ENCODE measurements around the gene NEK10. TPM values are rescaled to one million over a fixed set of nuclear protein-coding genes. Genes with fewer than 3 reads are reported as not detected.
A peak's percentile ranks its signal among the peaks of the same experiment; 100 is the strongest.

Gene NEK10
- total RNA-seq, 1 donor from 2014 or later: 3.3 TPM

DNA sequence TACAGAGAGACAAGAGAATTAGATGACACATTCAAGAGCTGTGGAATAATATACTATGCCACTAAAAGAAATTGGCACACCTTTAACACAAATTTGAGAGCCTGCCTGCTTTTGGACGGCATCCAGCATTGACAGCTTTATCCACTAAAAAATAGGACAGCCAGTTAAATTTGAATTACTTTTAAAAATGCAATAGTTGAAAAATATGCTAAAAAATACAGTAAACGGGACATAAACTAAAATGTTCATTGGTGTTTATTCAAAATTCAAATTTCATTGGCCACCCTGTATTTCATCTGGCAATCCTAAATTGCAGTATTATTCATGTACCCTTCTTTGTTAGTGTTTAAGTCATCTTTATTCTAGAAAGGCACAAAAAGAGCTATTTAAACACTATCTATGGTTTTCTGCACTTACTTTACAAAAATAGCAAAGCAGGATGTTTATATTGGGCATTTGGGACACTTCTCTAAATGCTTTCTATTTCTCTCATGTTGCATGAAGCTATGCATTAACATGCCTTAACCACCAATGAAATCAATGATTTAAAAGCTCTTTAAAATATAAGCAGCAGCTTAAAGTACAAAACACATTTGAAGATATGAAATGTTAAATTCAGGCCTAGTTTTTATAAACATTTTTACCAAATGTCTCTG is 160.1 kb downstream of the NEK10 start:
- no peak overlapping the region for H3K4me3 Mint-ChIP-seq (ENCODE audit: low read depth)
- no peaks in the 10 kb centered on the region for H3K36me3 Mint-ChIP-seq (ENCODE audit: insufficient read depth)
- H3K9me3 Mint-ChIP-seq (ENCODE audit: low read depth): peaks cover 4% of the 10 kb centered on the region
- H3K4me1 Mint-ChIP-seq (ENCODE audit: low read depth): no peaks in the 10 kb centered on the region
- H3K27me3 Mint-ChIP-seq: no peaks in the 10 kb centered on the region
- H3K27ac Mint-ChIP-seq: no peak overlapping the region
- TF ChIP-seq, protein P1, sequence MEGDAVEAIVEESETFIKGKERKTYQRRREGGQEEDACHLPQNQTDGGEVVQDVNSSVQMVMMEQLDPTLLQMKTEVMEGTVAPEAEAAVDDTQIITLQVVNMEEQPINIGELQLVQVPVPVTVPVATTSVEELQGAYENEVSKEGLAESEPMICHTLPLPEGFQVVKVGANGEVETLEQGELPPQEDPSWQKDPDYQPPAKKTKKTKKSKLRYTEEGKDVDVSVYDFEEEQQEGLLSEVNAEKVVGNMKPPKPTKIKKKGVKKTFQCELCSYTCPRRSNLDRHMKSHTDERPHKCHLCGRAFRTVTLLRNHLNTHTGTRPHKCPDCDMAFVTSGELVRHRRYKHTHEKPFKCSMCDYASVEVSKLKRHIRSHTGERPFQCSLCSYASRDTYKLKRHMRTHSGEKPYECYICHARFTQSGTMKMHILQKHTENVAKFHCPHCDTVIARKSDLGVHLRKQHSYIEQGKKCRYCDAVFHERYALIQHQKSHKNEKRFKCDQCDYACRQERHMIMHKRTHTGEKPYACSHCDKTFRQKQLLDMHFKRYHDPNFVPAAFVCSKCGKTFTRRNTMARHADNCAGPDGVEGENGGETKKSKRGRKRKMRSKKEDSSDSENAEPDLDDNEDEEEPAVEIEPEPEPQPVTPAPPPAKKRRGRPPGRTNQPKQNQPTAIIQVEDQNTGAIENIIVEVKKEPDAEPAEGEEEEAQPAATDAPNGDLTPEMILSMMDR (IDR thresholded peaks at IDR 0.05; ENCODE audit: unreplicated experiment): no peak
- no peak for DNase-seq (ENCODE audit: low spot score, unreplicated experiment)

DNA sequence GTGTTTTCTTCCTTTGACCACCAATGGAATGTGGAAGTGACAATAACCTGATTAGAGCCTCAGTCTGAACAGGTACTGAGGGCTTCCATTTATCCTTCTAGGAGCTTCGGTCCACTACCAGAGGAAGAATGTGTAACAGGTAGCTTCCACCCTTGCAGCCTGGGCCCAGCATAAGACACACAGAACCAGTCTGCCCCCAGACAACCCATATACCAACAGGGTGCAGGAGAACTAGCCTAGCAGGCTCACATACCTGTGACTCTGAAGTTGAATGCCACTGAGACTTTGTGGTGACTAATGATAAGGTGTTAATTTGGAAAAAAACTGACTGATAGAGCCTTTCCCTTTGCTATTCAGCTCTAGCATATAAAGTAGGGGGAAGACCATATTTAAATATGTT is 166.2 kb downstream of the NEK10 start:
- Mint-ChIP-seq H3K4me1 (ENCODE audit: low read depth) (peaks cover 5% of the 10 kb centered on the region), H3K27me3 (no peaks in the 10 kb centered on the region), H3K4me3 (ENCODE audit: low read depth) (no peak overlapping the region), H3K9me3 (ENCODE audit: low read depth) (peaks cover 9% of the 10 kb centered on the region), H3K36me3 (ENCODE audit: insufficient read depth) (peaks cover 1% of the 10 kb centered on the region), H3K27ac (no peak overlapping the region)
- TF ChIP-seq, protein P1 (IDR thresholded peaks at IDR 0.05; ENCODE audit: unreplicated experiment): no peak
- DNase-seq (ENCODE audit: low spot score, unreplicated experiment): no peak

DNA sequence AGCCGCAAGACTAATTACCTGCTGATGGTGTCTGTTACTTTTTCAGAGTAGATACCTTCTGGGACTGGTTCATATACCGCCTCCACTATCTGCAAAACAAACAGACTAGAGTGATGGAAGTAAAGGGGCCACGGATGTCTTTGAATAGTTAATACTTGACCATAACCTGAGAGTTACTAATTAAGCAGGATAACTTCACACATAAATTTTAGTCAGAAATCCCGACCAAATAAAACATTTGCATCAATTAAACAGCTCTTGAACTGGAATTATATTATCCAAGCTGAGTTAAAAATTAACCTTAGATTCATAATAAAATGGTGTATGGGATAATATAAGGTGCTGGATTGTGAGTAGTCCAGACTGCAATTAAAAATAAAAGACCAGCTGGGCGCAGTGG is 167.7 kb downstream of the NEK10 start:
- TF ChIP-seq, protein P1 (IDR thresholded peaks at IDR 0.05; ENCODE audit: unreplicated experiment): no peak
- DNase-seq (ENCODE audit: low spot score, unreplicated experiment): no peak
- Mint-ChIP-seq H3K4me3 (ENCODE audit: low read depth) (no peak overlapping the region), H3K27me3 (no peaks in the 10 kb centered on the region), H3K27ac (no peak overlapping the region), H3K9me3 (ENCODE audit: low read depth) (peaks cover 14% of the 10 kb centered on the region), H3K4me1 (ENCODE audit: low read depth) (peaks cover 5% of the 10 kb centered on the region), H3K36me3 (ENCODE audit: insufficient read depth) (peaks cover 1% of the 10 kb centered on the region)

DNA sequence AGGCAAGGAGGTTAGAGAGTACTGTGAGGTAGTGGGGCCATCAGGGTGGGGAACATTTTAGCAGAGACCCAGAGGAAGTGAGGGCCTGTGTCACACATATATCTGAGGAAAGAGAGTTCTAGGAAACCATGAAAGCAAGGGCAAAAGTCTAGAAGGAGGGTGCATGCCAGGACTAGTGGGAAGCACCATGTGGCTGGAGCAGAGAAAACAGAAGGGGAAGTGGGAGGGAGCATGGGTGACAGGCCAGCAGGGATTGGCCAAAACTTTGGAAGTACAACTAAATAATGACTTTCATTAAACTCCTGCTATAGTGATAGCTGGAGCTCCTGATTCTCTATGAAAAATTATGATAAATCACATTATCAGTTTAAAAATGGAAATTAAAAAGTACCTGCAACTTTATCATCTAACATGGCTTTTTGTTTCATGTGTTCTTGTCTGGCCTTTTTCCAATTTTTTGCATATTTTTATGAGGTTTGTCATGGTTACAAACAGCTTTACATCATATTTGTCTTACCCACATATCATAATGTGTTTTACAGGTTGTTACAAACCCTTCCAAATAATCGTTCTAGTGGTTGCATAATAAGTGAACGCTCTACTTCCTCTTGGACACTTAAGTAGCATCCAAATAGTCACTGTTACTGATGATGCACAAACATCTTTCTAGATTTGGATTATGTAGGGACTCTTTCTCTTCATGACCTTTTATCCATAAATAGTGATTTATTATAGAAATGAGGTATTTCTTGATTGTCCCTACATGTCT is 168.3 kb downstream of the NEK10 start:
- no peak overlapping the region for H3K4me3 Mint-ChIP-seq (ENCODE audit: low read depth)
- peaks cover 16% of the 10 kb centered on the region for H3K9me3 Mint-ChIP-seq (ENCODE audit: low read depth)
- DNase-seq (ENCODE audit: low spot score, unreplicated experiment): no peak
- TF ChIP-seq, protein P1 (IDR thresholded peaks at IDR 0.05; ENCODE audit: unreplicated experiment): no peak
- H3K27ac Mint-ChIP-seq: peak overlapping the region; percentile 46
- H3K4me1 Mint-ChIP-seq (ENCODE audit: low read depth): peaks cover 5% of the 10 kb centered on the region
- H3K36me3 Mint-ChIP-seq (ENCODE audit: insufficient read depth): peaks cover 1% of the 10 kb centered on the region
- no peaks in the 10 kb centered on the region for H3K27me3 Mint-ChIP-seq

DNA sequence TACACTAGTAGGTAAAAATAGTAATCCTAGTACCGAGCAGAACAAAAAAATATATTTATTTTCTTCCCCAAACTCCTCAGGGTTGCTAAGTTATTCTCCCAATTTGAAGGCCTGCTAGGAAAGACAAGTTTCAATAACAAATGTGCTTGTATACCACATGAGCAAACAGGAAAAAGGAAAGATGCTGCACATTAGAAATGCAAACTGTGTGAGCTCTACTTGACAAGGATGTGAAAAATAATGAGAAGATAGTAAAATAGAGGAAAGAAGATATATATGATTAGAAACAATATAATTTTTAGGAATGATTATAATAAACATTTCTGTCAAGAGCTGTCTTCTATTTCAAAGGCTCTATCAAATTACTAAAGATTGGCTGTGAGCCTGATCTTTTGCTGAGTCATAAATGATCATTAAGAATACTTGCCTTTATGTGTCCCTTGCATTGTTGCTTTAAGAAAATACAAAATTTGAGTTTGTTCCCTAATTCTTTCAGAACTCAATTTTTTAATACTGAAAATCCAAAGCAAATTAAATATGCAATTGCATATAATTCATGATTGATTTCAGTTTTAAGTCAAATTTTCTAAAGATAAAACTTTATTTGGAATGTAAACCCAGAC is 174.2 kb downstream of the NEK10 start:
- no peak overlapping the region for H3K27ac Mint-ChIP-seq
- no peaks in the 10 kb centered on the region for H3K27me3 Mint-ChIP-seq
- no peak overlapping the region for H3K4me3 Mint-ChIP-seq (ENCODE audit: low read depth)
- no peak for DNase-seq (ENCODE audit: low spot score, unreplicated experiment)
- TF ChIP-seq, protein P1 (IDR thresholded peaks at IDR 0.05; ENCODE audit: unreplicated experiment): no peak
- no peaks in the 10 kb centered on the region for H3K4me1 Mint-ChIP-seq (ENCODE audit: low read depth)
- H3K9me3 Mint-ChIP-seq (ENCODE audit: low read depth): peaks cover 16% of the 10 kb centered on the region
- peaks cover 1% of the 10 kb centered on the region for H3K36me3 Mint-ChIP-seq (ENCODE audit: insufficient read depth)

Measured in progenitor cell of endocrine pancreas (in vitro differentiated cells).